HepG2 (cell line): ENCODE data around the gene BTBD6.

ENCODE experiments used
- CEBPB ChIP-seq: IDR thresholded peaks from 2 replicates; pipeline ENCODE4 v1.6.1; 2011; ENCODE audit warnings: low read depth, low read length, improper control_type of control experiment, borderline replicate concordance
- CHD2 ChIP-seq: IDR thresholded peaks from 2 replicates; pipeline ENCODE4 v1.6.1; 2011; ENCODE audit warnings: low read depth, low read length, improper control_type of control experiment
- MAF1 ChIP-seq: sonication (generic); formaldehyde crosslinking; IDR thresholded peaks from 2 replicates; pipeline ENCODE4 v1.5.0; 2020; ENCODE audit warnings: missing genetic modification reagents, borderline replicate concordance
- NFATC3 ChIP-seq: sonication (generic); formaldehyde crosslinking; IDR thresholded peaks from 2 replicates; pipeline ENCODE4 v1.5.1; 2020; ENCODE audit warnings: mild to moderate bottlenecking, missing genetic modification reagents
- SIN3B ChIP-seq: fragments of 150-350 bp; IDR thresholded peaks from 2 replicates; pipeline ENCODE4 v1.6.1; 2014; ENCODE audit warnings: low read length
- WIZ ChIP-seq: sonication (generic); formaldehyde crosslinking; IDR thresholded peaks from 2 replicates; pipeline ENCODE4 v1.5.1; 2020; ENCODE audit warnings: mild to moderate bottlenecking, missing genetic modification reagents
- ZNF263 ChIP-seq: sonication (generic); formaldehyde crosslinking; IDR thresholded peaks from 2 replicates; pipeline ENCODE4 v1.4.0; 2020; ENCODE audit warnings: missing genetic modification reagents
- ZNF282 ChIP-seq: fragments of 450-650 bp; IDR thresholded peaks from 2 replicates; pipeline ENCODE4 v1.6.1; 2018; ENCODE audit not compliant: partially characterized antibody
- TF ChIP-seq, protein P1 (sequence below): sonication (generic); formaldehyde crosslinking; IDR thresholded peaks from 2 replicates; pipeline ENCODE4 v1.5.0; 2020; ENCODE audit warnings: mild to moderate bottlenecking, missing genetic modification reagents, moderate library complexity
- TF ChIP-seq, protein P2 (sequence below): IDR thresholded peaks from 2 replicates; pipeline ENCODE4 v1.6.1; 2012; ENCODE audit warnings: inconsistent platforms

DNA sequence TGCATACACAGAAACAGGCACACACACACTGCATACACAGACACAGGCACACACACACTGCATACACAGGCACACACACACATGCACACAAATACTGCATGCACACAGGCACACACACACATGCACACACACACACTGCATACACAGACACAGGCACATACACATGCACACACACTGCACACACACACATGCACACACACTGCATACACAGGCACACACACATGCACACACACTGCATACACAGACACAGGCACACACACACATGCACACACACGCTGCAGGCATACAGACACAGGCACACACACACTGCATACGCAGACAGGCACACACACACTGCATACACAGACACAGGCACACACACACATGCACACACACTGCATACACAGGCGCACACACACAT lies 32.7 kb upstream of the BTBD6 start:
- TF ChIP-seq MAF1 (CRISPR knock-in tag) (no peak), ZNF263 (no peak), NFATC3 (CRISPR knock-in tag) (no peak), ZNF282 (no peak), CEBPB (no peak), CHD2 (no peak), WIZ (no peak), SIN3B (no peak)
- TF ChIP-seq, protein P1, sequence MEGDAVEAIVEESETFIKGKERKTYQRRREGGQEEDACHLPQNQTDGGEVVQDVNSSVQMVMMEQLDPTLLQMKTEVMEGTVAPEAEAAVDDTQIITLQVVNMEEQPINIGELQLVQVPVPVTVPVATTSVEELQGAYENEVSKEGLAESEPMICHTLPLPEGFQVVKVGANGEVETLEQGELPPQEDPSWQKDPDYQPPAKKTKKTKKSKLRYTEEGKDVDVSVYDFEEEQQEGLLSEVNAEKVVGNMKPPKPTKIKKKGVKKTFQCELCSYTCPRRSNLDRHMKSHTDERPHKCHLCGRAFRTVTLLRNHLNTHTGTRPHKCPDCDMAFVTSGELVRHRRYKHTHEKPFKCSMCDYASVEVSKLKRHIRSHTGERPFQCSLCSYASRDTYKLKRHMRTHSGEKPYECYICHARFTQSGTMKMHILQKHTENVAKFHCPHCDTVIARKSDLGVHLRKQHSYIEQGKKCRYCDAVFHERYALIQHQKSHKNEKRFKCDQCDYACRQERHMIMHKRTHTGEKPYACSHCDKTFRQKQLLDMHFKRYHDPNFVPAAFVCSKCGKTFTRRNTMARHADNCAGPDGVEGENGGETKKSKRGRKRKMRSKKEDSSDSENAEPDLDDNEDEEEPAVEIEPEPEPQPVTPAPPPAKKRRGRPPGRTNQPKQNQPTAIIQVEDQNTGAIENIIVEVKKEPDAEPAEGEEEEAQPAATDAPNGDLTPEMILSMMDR (CRISPR knock-in tag): no peak
- TF ChIP-seq, protein P2, sequence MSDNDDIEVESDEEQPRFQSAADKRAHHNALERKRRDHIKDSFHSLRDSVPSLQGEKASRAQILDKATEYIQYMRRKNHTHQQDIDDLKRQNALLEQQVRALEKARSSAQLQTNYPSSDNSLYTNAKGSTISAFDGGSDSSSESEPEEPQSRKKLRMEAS: no peak
